IMR-90 (cell line): Measurements from ENCODE around the gene RASAL1.

Experiments
- BHLHE40 ChIP-seq: fragments of 150-350 bp; IDR thresholded peaks from 2 replicates; pipeline ENCODE4 v1.6.1; 2016; ENCODE audit warnings: mild to moderate bottlenecking, low read depth, low read length
- CEBPB ChIP-seq: IDR thresholded peaks from 2 replicates; pipeline ENCODE4 v1.6.1; 2012; ENCODE audit warnings: low read depth, low read length, improper control_type of control experiment
- MAFK ChIP-seq: IDR thresholded peaks from 2 replicates; pipeline ENCODE4 v1.6.1; 2012; ENCODE audit warnings: low read depth, low read length, improper control_type of control experiment
- MAZ ChIP-seq: IDR thresholded peaks from 2 replicates; pipeline ENCODE4 v1.6.1; 2012; ENCODE audit warnings: low read depth, mild to moderate bottlenecking, low read length, improper control_type of control experiment, moderate library complexity, borderline replicate concordance
- MXI1 ChIP-seq: IDR thresholded peaks from 2 replicates; pipeline ENCODE4 v1.6.1; 2012; ENCODE audit warnings: low read depth, mild to moderate bottlenecking, low read length, moderate library complexity, borderline replicate concordance
- POLR2A ChIP-seq: IDR thresholded peaks from 2 replicates; pipeline ENCODE4 v1.6.1; 2012; ENCODE audit warnings: mild to moderate bottlenecking, low read depth, low read length
- RAD21 ChIP-seq: IDR thresholded peaks from 2 replicates; pipeline ENCODE4 v1.6.1; 2012; ENCODE audit warnings: low read length, improper control_type of control experiment
- RFX5 ChIP-seq: IDR thresholded peaks from 2 replicates; pipeline ENCODE4 v1.8.0; 2012; ENCODE audit warnings: low read depth, mild to moderate bottlenecking, low read length, moderate library complexity
- TF ChIP-seq, protein P1 (sequence below): conservative IDR thresholded peaks from 2 replicates; pipeline ENCODE4 v1.5.1; 2012; ENCODE audit warnings: mild to moderate bottlenecking, low read depth, low read length, improper control_type of control experiment

DNA sequence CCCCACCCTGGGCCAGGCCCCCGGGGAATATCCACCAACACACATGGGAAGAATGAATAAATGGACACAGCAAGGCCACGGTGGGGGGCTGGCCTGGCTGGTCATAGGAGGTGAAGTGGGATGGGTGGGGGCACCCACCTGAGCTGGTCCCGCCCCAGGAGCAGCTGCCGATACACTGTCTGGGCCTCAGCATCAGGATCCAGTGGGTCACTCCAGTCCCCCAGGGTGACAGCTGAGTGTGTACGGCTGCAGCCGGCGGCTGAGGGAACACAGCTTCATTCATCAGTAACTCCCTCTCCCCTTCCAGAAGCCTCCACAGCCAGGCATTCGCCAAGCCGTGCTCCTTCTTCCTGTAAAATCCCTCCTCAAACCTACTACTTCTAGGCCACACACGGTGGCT is 33.8 kb downstream of the RASAL1 start:
- TF ChIP-seq, protein P1, sequence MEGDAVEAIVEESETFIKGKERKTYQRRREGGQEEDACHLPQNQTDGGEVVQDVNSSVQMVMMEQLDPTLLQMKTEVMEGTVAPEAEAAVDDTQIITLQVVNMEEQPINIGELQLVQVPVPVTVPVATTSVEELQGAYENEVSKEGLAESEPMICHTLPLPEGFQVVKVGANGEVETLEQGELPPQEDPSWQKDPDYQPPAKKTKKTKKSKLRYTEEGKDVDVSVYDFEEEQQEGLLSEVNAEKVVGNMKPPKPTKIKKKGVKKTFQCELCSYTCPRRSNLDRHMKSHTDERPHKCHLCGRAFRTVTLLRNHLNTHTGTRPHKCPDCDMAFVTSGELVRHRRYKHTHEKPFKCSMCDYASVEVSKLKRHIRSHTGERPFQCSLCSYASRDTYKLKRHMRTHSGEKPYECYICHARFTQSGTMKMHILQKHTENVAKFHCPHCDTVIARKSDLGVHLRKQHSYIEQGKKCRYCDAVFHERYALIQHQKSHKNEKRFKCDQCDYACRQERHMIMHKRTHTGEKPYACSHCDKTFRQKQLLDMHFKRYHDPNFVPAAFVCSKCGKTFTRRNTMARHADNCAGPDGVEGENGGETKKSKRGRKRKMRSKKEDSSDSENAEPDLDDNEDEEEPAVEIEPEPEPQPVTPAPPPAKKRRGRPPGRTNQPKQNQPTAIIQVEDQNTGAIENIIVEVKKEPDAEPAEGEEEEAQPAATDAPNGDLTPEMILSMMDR: no peak
- TF ChIP-seq CEBPB: no peak
- TF ChIP-seq MXI1: no peak
- TF ChIP-seq POLR2A: no peak
- TF ChIP-seq RAD21: no peak
- TF ChIP-seq BHLHE40: no peak
- no peak for TF ChIP-seq RFX5
- TF ChIP-seq MAZ: no peak
- TF ChIP-seq MAFK: no peak
